RWPE2 (cell line): ENCODE measurements around the gene ANK3.

ENCODE experiments used
- ATAC-seq: fragments of 200-7000 bp; cut with Tn5 transposase; 3 replicates; pipeline ENCODE4 v1.9.1; 2021; ENCODE audit warnings: low read depth
- DNase-seq: peaks from one replicate; pipeline ENCODE4 v3.0.0-alpha.2; 2020; ENCODE audit warnings: low spot score
- H3K27ac ChIP-seq: fragments of 450-650 bp; 2 replicates; pipeline ENCODE4 v1.5.1; 2017; ENCODE audit warnings: mild to moderate bottlenecking; ENCODE audit not compliant: poor library complexity, severe bottlenecking
- H3K27me3 ChIP-seq: fragments of 250-450 bp; sonication (Bioruptor Pico); 2 replicates; pipeline ENCODE4 v1.5.1; 2021; ENCODE audit warnings: mild to moderate bottlenecking, moderate library complexity; ENCODE audit not compliant: insufficient read depth, poor library complexity, severe bottlenecking
- H3K36me3 ChIP-seq: fragments of 250-450 bp; sonication (Bioruptor Pico); 2 replicates; pipeline ENCODE4 v1.5.1; 2020; ENCODE audit warnings: low read depth, mild to moderate bottlenecking, moderate library complexity
- H3K4me1 ChIP-seq: fragments of 250-450 bp; sonication (Bioruptor Pico); 2 replicates; pipeline ENCODE4 v1.5.1; 2021; ENCODE audit warnings: mild to moderate bottlenecking, moderate library complexity; ENCODE audit not compliant: insufficient read depth, poor library complexity, severe bottlenecking
- H3K4me3 ChIP-seq: fragments of 250-450 bp; sonication (Bioruptor Pico); 2 replicates; pipeline ENCODE4 v1.5.1; 2021; ENCODE audit warnings: mild to moderate bottlenecking, moderate library complexity; ENCODE audit not compliant: severe bottlenecking
- H3K9me3 ChIP-seq: fragments of 250-450 bp; sonication (Bioruptor Pico); 2 replicates; pipeline ENCODE4 v1.5.1; 2021; ENCODE audit warnings: mild to moderate bottlenecking, moderate library complexity; ENCODE audit not compliant: severe bottlenecking
- TF ChIP-seq, protein P1 (sequence below): fragments of 450-650 bp; IDR thresholded peaks from one replicate; pipeline ENCODE4 v1.5.1; 2017; ENCODE audit warnings: mild to moderate bottlenecking, moderate library complexity; ENCODE audit not compliant: poor library complexity, severe bottlenecking

ANK3 gene

DNA sequence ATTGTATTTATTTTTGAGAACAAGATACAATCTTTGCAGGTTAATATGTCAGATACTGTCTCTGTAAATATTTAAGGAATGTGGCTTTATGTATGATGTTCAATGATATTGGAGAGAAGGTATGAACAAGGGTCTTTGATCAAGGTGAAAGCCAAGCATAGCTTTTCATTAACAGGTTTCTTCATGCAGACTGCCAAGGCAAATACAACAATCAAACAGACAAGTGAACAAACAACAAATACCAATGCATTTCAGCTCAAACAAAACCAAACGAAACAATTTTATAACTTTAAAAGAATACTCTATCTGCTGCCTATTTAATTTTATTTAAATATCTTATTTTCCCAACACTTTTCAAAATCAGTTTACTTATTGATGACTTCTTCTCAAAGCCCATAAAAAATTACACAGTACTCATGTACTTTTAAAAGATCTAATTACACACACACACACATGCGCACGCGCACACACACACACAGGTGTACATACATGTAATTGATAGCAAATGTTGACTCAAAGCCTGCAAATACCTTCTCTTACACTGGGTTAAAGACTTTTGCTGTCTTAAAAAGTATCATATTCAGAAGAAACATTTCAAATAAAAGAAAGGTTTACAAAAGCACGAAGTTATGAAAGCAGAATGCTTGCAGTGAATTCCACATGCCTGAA lies 282.2 kb downstream of the ANK3 start:
- no peak for ATAC-seq
- no peaks in the 10 kb centered on the region for H3K27me3 ChIP-seq
- H3K36me3 ChIP-seq, result no peaks in the 10 kb centered on the region
- H3K9me3 ChIP-seq, result no peaks in the 10 kb centered on the region
- no peak for DNase-seq
- TF ChIP-seq, protein P1, sequence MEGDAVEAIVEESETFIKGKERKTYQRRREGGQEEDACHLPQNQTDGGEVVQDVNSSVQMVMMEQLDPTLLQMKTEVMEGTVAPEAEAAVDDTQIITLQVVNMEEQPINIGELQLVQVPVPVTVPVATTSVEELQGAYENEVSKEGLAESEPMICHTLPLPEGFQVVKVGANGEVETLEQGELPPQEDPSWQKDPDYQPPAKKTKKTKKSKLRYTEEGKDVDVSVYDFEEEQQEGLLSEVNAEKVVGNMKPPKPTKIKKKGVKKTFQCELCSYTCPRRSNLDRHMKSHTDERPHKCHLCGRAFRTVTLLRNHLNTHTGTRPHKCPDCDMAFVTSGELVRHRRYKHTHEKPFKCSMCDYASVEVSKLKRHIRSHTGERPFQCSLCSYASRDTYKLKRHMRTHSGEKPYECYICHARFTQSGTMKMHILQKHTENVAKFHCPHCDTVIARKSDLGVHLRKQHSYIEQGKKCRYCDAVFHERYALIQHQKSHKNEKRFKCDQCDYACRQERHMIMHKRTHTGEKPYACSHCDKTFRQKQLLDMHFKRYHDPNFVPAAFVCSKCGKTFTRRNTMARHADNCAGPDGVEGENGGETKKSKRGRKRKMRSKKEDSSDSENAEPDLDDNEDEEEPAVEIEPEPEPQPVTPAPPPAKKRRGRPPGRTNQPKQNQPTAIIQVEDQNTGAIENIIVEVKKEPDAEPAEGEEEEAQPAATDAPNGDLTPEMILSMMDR, result no peak
- no peak overlapping the region for H3K27ac ChIP-seq
- H3K4me3 ChIP-seq, result no peak overlapping the region
- H3K4me1 ChIP-seq, result no peaks in the 10 kb centered on the region

DNA sequence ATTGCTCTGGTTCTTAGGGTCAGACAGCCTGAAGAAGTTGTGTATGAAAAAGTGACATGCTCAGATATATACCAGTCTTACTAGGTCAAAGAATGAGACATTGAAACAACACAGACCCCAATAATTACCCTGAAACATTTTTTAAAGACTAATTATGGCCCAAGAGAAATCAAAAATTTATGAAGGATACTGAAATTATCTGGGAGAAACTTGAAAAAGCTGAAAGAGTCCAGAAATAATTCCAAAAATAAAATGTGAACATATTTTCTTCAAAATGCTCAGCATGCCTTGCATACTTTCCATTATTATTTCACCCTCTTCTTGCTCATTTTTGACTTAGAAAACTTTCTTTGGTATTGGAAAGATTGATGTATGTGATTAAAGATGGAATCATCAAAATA lies 284.4 kb downstream of the ANK3 start:
- no peaks in the 10 kb centered on the region for H3K4me1 ChIP-seq
- no peak overlapping the region for H3K27ac ChIP-seq
- ATAC-seq (no peak), DNase-seq (no peak)
- H3K27me3 ChIP-seq, result no peaks in the 10 kb centered on the region
- no peak overlapping the region for H3K4me3 ChIP-seq
- TF ChIP-seq, protein P1, result no peak
- H3K9me3 ChIP-seq, result no peaks in the 10 kb centered on the region
- no peaks in the 10 kb centered on the region for H3K36me3 ChIP-seq

DNA sequence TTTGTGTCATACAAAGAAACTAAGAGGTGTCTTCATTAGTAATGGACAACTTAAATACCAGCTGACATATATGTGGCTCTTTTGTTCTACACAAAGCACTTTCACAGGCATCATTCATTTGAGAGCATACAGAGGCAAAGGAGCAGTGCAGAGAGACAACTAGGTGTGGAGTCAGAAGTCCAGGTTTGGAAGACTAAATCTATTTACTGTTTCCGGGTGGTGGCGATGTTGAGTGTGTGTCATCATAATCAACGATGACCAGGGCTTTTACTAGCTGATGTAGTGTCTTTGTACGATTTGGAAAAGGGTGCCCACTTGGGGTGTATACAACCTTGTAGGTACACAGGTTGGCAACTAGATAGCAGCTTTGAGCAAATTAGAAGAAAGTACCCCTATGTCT lies 287.9 kb downstream of the ANK3 start:
- no peaks in the 10 kb centered on the region for H3K9me3 ChIP-seq
- DNase-seq (no peak), ATAC-seq (no peak)
- no peaks in the 10 kb centered on the region for H3K27me3 ChIP-seq
- H3K36me3 ChIP-seq, result no peaks in the 10 kb centered on the region
- H3K27ac ChIP-seq, result no peak overlapping the region
- H3K4me1 ChIP-seq, result no peaks in the 10 kb centered on the region
- TF ChIP-seq, protein P1, result no peak
- H3K4me3 ChIP-seq, result no peak overlapping the region

DNA sequence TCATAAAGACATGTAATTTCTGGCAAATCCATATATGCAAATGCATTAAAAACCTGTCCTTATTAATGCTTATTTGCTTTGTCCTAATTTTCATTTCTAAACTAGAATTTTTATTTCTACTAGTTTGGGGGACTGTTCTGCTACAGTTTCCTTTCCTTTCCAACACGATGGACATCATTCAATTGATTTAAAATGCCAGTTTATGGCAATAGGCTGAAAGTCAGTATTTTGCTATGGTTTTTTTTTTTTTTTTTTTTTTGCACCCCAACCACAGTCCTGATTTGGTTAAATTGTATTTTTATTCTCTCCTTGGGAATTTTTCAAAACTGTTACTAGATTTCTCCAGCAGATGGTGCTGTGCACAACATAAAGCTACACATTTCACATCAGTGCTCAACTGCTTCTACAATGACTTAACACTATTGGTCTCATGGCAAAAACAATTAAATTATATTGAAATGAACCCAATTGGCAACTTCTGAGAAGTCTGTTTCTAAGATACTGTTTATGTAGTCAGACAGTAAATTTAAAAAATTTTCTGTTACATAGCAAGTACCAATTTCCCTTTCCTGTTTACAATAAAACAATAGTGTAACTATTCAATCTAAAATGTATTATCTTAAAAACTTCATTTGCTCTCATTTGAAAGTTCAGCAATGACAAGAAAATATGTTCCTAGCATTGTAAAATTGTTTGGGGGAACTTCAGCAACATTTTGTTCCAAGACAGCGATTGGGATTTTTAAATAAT lies 289.5 kb downstream of the ANK3 start:
- TF ChIP-seq, protein P1, result peak; percentile 86
- Histone ChIP-seq H3K27me3 (no peaks in the 10 kb centered on the region), H3K9me3 (no peaks in the 10 kb centered on the region), H3K36me3 (no peaks in the 10 kb centered on the region), H3K4me3 (no peak overlapping the region), H3K27ac (no peak overlapping the region), H3K4me1 (no peaks in the 10 kb centered on the region)
- DNase-seq (no peak), ATAC-seq (peak; percentile 33; the same call in 1 of the 3 replicates)
